ENCODE results near the gene COL4A5. TPM values are rescaled to one million over a fixed set of nuclear protein-coding genes. Genes with fewer than 3 reads are reported as not detected.

Gene COL4A5
- total and polyA plus RNA-seq, 3 donors from 2014 or later = 13.4 to 33.0 (median 23.8) TPM

DNA sequence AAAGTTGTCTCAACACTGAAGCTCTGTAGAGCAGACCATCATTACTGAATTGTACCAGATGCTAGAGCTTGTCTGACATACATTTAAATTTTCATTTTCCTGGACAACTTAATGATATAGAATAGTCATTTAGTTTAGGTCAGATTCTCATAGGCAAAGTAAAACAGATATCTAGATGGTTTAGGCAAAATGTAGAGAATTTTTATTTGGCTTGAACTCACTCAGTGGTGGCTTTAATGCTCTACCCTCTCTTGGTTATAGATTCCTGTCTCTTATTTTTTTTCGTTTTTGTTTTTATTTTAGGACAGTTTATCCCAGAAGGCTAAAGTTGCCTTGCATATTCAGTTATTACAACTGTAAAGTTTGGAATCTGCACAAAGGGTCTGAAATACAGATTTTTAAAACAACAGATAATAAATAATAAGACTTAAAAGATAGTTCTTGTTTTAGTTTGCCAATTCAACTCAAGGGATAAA, 300.7 kb downstream of the COL4A5 start:
- H3K27me3 ChIP-seq = no peaks in the 10 kb centered on the region
- WGBS, 2 donors = 68 to 85% methylated on average over 1 of the region's 1 CpG

More for the DNA sequence above, 300.7 kb downstream of the COL4A5 start:
- H3K9me3 ChIP-seq = no peaks in the 10 kb centered on the region
- H3K4me1 ChIP-seq = no peaks in the 10 kb centered on the region
- H3K36me3 ChIP-seq (ENCODE audit: low read depth, missing control alignments) = no peaks in the 10 kb centered on the region
- H3K4me3 ChIP-seq = no peak overlapping the region
- H3K27ac ChIP-seq = no peak overlapping the region
- TF ChIP-seq POLR2A (IDR thresholded peaks at IDR 0.05) = no peak
- TF ChIP-seq, protein P1, sequence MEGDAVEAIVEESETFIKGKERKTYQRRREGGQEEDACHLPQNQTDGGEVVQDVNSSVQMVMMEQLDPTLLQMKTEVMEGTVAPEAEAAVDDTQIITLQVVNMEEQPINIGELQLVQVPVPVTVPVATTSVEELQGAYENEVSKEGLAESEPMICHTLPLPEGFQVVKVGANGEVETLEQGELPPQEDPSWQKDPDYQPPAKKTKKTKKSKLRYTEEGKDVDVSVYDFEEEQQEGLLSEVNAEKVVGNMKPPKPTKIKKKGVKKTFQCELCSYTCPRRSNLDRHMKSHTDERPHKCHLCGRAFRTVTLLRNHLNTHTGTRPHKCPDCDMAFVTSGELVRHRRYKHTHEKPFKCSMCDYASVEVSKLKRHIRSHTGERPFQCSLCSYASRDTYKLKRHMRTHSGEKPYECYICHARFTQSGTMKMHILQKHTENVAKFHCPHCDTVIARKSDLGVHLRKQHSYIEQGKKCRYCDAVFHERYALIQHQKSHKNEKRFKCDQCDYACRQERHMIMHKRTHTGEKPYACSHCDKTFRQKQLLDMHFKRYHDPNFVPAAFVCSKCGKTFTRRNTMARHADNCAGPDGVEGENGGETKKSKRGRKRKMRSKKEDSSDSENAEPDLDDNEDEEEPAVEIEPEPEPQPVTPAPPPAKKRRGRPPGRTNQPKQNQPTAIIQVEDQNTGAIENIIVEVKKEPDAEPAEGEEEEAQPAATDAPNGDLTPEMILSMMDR (IDR thresholded peaks at IDR 0.05) = no peak
- intact Hi-C loops (cut with DNase I; ENCODE audit: low total_unique reads) = no loop called here
- DNase-seq = no peak

Small RNA genes within 50 kb of the gene (small RNA-seq; reads per million reads assigned to genes)
- gene RF00019 = 0 reads per million in 2 donors

Other genes with a start within 250 kb of the COL4A5 start
- gene COL4A6, start 1.4 kb upstream of the COL4A5 start, total RNA-seq = 1 to 10 TPM; 2.4 to 3.5 TPM
- 4.9 TPM for gene COL4A6, start 1.4 kb upstream of the COL4A5 start, polyA plus RNA-seq (ENCODE audit: insufficient read depth, low read depth, low replicate concordance)